H9 (cell line): Measurements from ENCODE around the gene KLHDC8A. TPM values are rescaled to one million over a fixed set of nuclear protein-coding genes. Genes with fewer than 3 reads are reported as not detected.

ENCODE experiments used
- DNase-seq: peaks from one replicate; pipeline ENCODE4 v3.0.0-alpha.2; 2017
- H2AFZ ChIP-seq: one replicate; pipeline ENCODE4 v1.6.1; 2013; ENCODE audit warnings: mild to moderate bottlenecking, low read length, control low read depth, moderate library complexity
- H2AK5ac ChIP-seq: 2 replicates; pipeline ENCODE4 v1.6.1; 2013; ENCODE audit warnings: low read length, control low read depth, mixed read lengths; ENCODE audit not compliant: insufficient read length
- H2BK120ac ChIP-seq: one replicate; pipeline ENCODE4 v1.6.1; 2013; ENCODE audit warnings: low read depth, mild to moderate bottlenecking, low read length, control low read depth, inconsistent platforms; ENCODE audit not compliant: poor library complexity, severe bottlenecking
- H2BK12ac ChIP-seq: 2 replicates; pipeline ENCODE4 v1.6.1; 2013; ENCODE audit warnings: low read length, control low read depth, mixed read lengths, low read depth; ENCODE audit not compliant: insufficient read length
- H2BK15ac ChIP-seq: 2 replicates; pipeline ENCODE4 v1.6.1; 2013; ENCODE audit warnings: low read depth, low read length, control low read depth
- H2BK20ac ChIP-seq: one replicate; pipeline ENCODE4 v1.6.1; 2013; ENCODE audit warnings: low read depth, mild to moderate bottlenecking, low read length, control low read depth, inconsistent platforms; ENCODE audit not compliant: poor library complexity, severe bottlenecking
- H2BK5ac ChIP-seq: 2 replicates; pipeline ENCODE4 v1.6.1; 2013; ENCODE audit warnings: low read length, control low read depth, mixed read lengths; ENCODE audit not compliant: insufficient read length
- H3K14ac ChIP-seq: 2 replicates; pipeline ENCODE4 v1.6.1; 2013; ENCODE audit warnings: low read length, control low read depth; ENCODE audit not compliant: insufficient read depth
- H3K18ac ChIP-seq: 2 replicates; pipeline ENCODE4 v1.6.1; 2013; ENCODE audit warnings: low read depth, mild to moderate bottlenecking, mixed read lengths, low read length, control low read depth; ENCODE audit not compliant: insufficient read length
- H3K23ac ChIP-seq: 2 replicates; pipeline ENCODE4 v1.6.1; 2013; ENCODE audit warnings: low read length, control low read depth, mixed read lengths, low read depth; ENCODE audit not compliant: insufficient read length
- H3K23me2 ChIP-seq: 2 replicates; pipeline ENCODE4 v1.6.1; 2013; ENCODE audit warnings: low read depth, mild to moderate bottlenecking, mixed read lengths, low read length, control low read depth; ENCODE audit not compliant: insufficient read length, poor library complexity, severe bottlenecking
- H3K27ac ChIP-seq: 2 replicates; pipeline ENCODE4 v1.5.1; 2013; ENCODE audit warnings: low read length, control low read depth, mixed read lengths, low read depth; ENCODE audit not compliant: insufficient read length
- H3K27me3 ChIP-seq: 2 replicates; pipeline ENCODE4 v1.6.1; 2013; ENCODE audit warnings: low read length, control low read depth, inconsistent platforms; ENCODE audit not compliant: insufficient read depth
- H3K4ac ChIP-seq: 2 replicates; pipeline ENCODE4 v1.6.1; 2013; ENCODE audit warnings: low read depth, mild to moderate bottlenecking, control low read depth, inconsistent platforms, low read length, moderate library complexity
- H3K4me1 ChIP-seq: 2 replicates; pipeline ENCODE4 v1.6.1; 2013; ENCODE audit warnings: low read length, control low read depth, inconsistent platforms; ENCODE audit not compliant: insufficient read depth
- H3K4me2 ChIP-seq: 2 replicates; pipeline ENCODE4 v1.6.1; 2013; ENCODE audit warnings: low read length, control low read depth, mixed read lengths; ENCODE audit not compliant: insufficient read length, insufficient read depth
- H3K56ac ChIP-seq: 2 replicates; pipeline ENCODE4 v1.6.1; 2013; ENCODE audit warnings: low read depth, mild to moderate bottlenecking, mixed read lengths, low read length, control low read depth; ENCODE audit not compliant: insufficient read length
- H3K79me1 ChIP-seq: 2 replicates; pipeline ENCODE4 v1.6.1; 2013; ENCODE audit warnings: low read depth, mild to moderate bottlenecking, moderate library complexity, low read length, control low read depth, inconsistent platforms; ENCODE audit not compliant: insufficient read depth, poor library complexity, severe bottlenecking
- H3K79me2 ChIP-seq: 2 replicates; pipeline ENCODE4 v1.6.1; 2013; ENCODE audit warnings: low read length, control low read depth, inconsistent platforms; ENCODE audit not compliant: insufficient read depth
- H3K9ac ChIP-seq: 2 replicates; pipeline ENCODE4 v1.6.1; 2013; ENCODE audit warnings: low read length, control low read depth, mixed read lengths; ENCODE audit not compliant: insufficient read length; ENCODE audit errors: extremely low read depth
- H3K9me3 ChIP-seq: one replicate; pipeline ENCODE4 v1.6.1; 2013; ENCODE audit warnings: low read depth, low read length, inconsistent platforms; ENCODE audit not compliant: control insufficient read depth
- H3T11ph ChIP-seq: one replicate; pipeline ENCODE4 v1.6.1; 2013; ENCODE audit warnings: mild to moderate bottlenecking, low read length, control low read depth, inconsistent platforms
- H4K20me1 ChIP-seq: one replicate; pipeline ENCODE4 v1.6.1; 2013; ENCODE audit not compliant: control insufficient read depth, insufficient read length, insufficient read depth
- H4K5ac ChIP-seq: 2 replicates; pipeline ENCODE4 v1.6.1; 2013; ENCODE audit warnings: low read depth, mild to moderate bottlenecking, mixed read lengths, low read length, control low read depth; ENCODE audit not compliant: insufficient read length
- H4K8ac ChIP-seq: replicated peaks from 2 replicates; pipeline ENCODE4 v1.6.1; 2013; ENCODE audit warnings: low read length, control low read depth, mixed read lengths, low read depth; ENCODE audit not compliant: insufficient read length
- H4K91ac ChIP-seq: 2 replicates; pipeline ENCODE4 v1.6.1; 2013; ENCODE audit warnings: low read depth, mild to moderate bottlenecking, moderate library complexity, mixed read lengths, low read length, control low read depth; ENCODE audit not compliant: insufficient read length
- H3K27ac Mint-ChIP-seq, 3 experiments: 2 replicates in 2 of 3; 3 replicates in 1 of 3; pipeline ENCODE4 v1.8.0; 2020 to 2021; ENCODE audit warnings: mixed read lengths in 3 of 3, mild to moderate bottlenecking in 1 of 3, moderate library complexity in 1 of 3
- H3K27me3 Mint-ChIP-seq: 2 replicates; pipeline ENCODE4 v1.8.0; 2021; ENCODE audit warnings: low read depth, mild to moderate bottlenecking, moderate library complexity, mixed read lengths
- H3K36me3 Mint-ChIP-seq, 3 experiments: 2 replicates in 2 of 3; 3 replicates in 1 of 3; pipeline ENCODE4 v1.8.0; 2020 to 2021; ENCODE audit warnings: low read depth in 3 of 3, mixed read lengths in 3 of 3; ENCODE audit not compliant: insufficient read depth in 1 of 3
- H3K4me1 Mint-ChIP-seq, 2 experiments: 2 replicates each; pipeline ENCODE4 v1.8.0; 2020; ENCODE audit warnings: mixed read lengths in 2 of 2
- H3K4me3 Mint-ChIP-seq, 2 experiments: 2 replicates in 1 of 2; 3 replicates in 1 of 2; pipeline ENCODE4 v1.8.0; 2020 to 2021; ENCODE audit warnings: mild to moderate bottlenecking in 2 of 2, mixed read lengths in 2 of 2, moderate library complexity in 1 of 2
- H3K9me3 Mint-ChIP-seq, 2 experiments: 2 replicates in 1 of 2; 3 replicates in 1 of 2; pipeline ENCODE4 v1.8.0; 2020; ENCODE audit warnings: mild to moderate bottlenecking in 2 of 2, mixed read lengths in 2 of 2, moderate library complexity in 1 of 2
- WGBS: extraction: QIAGEN DNeasy Blood & Tissue Kit; methylation state at CpG from one replicate; pipeline ENCODE4 v1.1.7; 2013; ENCODE audit warnings: missing lambda C conversion rate, low lambda C conversion rate, mixed read lengths; ENCODE audit not compliant: insufficient read length; ENCODE audit errors: extremely low coverage; 5-methylcytosine and 5-hydroxymethylcytosine counted together
- total RNA-seq: library from RNA; stranded (reverse); gene quantifications from 2 replicates; pipeline ENCODE4 v1.2.1, GENCODE V29; 2021
- TF ChIP-seq, protein P1 (sequence below): fragments of 200-600 bp; sonication (generic); conservative IDR thresholded peaks from 3 replicates; pipeline ENCODE4 v1.8.0; 2021; ENCODE audit warnings: antibody characterized with exemption, mild to moderate bottlenecking

KLHDC8A gene
- total RNA-seq, 1 experiment from 2014 or later = 0.96 TPM

- Histone ChIP-seq H2AFZ (no peak overlapping the region), H2BK20ac (no peak overlapping the region), H2BK15ac (no peak overlapping the region), H2BK12ac (no peak overlapping the region), H3K9ac (no peak overlapping the region), H3K27ac (no peak overlapping the region), H3T11ph (no peak overlapping the region), H3K18ac (no peak overlapping the region), H2AK5ac (no peak overlapping the region), H3K4me1 (peaks cover 5% of the 10 kb centered on the region; the same call in 1 of the 2 replicates), H4K8ac (no peak overlapping the region), H2BK5ac (no peak overlapping the region), H4K5ac (no peak overlapping the region), H3K79me1 (peaks cover 10% of the 10 kb centered on the region), H3K23me2 (no peaks in the 10 kb centered on the region), H3K4ac (no peak overlapping the region), H3K56ac (no peak overlapping the region), H4K91ac (no peak overlapping the region), H3K23ac (no peak overlapping the region), H3K9me3 (no peaks in the 10 kb centered on the region), H4K20me1 (no peaks in the 10 kb centered on the region), H3K14ac (no peak overlapping the region), H2BK120ac (no peak overlapping the region), H3K27me3 (no peaks in the 10 kb centered on the region), H3K79me2 (peaks cover 3% of the 10 kb centered on the region; the same call in 1 of the 2 replicates), H3K4me2 (no peak overlapping the region)
- no peak for DNase-seq
- Mint-ChIP-seq H3K27me3 (peaks cover 2% of the 10 kb centered on the region; the same call in 1 of the 2 replicates), H3K9me3 (no peaks in the 10 kb centered on the region), H3K4me1 (peaks cover 23 to 29% of the 10 kb centered on the region in 2 experiments), H3K27ac (no peak overlapping the region; a peak in 1 of 7 replicates), H3K4me3 (no peak overlapping the region), H3K36me3 (peaks cover 57 to 96% (median 95%) of the 10 kb centered on the region in 3 experiments)
- TF ChIP-seq, protein P1, sequence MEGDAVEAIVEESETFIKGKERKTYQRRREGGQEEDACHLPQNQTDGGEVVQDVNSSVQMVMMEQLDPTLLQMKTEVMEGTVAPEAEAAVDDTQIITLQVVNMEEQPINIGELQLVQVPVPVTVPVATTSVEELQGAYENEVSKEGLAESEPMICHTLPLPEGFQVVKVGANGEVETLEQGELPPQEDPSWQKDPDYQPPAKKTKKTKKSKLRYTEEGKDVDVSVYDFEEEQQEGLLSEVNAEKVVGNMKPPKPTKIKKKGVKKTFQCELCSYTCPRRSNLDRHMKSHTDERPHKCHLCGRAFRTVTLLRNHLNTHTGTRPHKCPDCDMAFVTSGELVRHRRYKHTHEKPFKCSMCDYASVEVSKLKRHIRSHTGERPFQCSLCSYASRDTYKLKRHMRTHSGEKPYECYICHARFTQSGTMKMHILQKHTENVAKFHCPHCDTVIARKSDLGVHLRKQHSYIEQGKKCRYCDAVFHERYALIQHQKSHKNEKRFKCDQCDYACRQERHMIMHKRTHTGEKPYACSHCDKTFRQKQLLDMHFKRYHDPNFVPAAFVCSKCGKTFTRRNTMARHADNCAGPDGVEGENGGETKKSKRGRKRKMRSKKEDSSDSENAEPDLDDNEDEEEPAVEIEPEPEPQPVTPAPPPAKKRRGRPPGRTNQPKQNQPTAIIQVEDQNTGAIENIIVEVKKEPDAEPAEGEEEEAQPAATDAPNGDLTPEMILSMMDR = no peak
- WGBS = no CpG with 5 or more reads among the region's 7 CpGs
Observed at GRCh38 chr1:205306929-205307566, 49.7 kb downstream of the KLHDC8A start.
